Keratinocyte (primary cell): ENCODE results near the gene ELF1. TPM values are rescaled to one million over a fixed set of nuclear protein-coding genes. Genes with fewer than 3 reads are reported as not detected.

Experiments used
- DNase-seq: peaks from one replicate; pipeline ENCODE4 v3.0.0-alpha.2; 2011; ENCODE audit warnings: low read depth, missing footprints, low spot score
- FAIRE-seq: peaks from 2 replicates; lab custom pipeline; 2011; peaks lifted over from hg19 to GRCh38; lab: Jason Lieb, UNC
- H2AFZ ChIP-seq: 2 replicates; pipeline ENCODE4 v1.6.0; 2012; ENCODE audit warnings: low read length, control low read depth, inconsistent platforms; ENCODE audit not compliant: control insufficient read depth
- H3K27ac ChIP-seq: 2 replicates; pipeline ENCODE4 v1.5.1; 2011; ENCODE audit warnings: low read length; ENCODE audit not compliant: control insufficient read depth, insufficient read depth
- H3K27me3 ChIP-seq: 3 replicates; pipeline ENCODE4 v1.6.0; 2011; ENCODE audit warnings: low read length; ENCODE audit not compliant: control insufficient read depth, insufficient read depth; ENCODE audit errors: extremely low read depth
- H3K36me3 ChIP-seq, 2 experiments: 2 replicates in 1 of 2; 3 replicates in 1 of 2; pipeline ENCODE4 v1.5.1; 2011; ENCODE audit warnings: low read length in 2 of 2, mild to moderate bottlenecking in 1 of 2; ENCODE audit not compliant: control insufficient read depth in 2 of 2, insufficient read depth in 2 of 2; ENCODE audit errors: extremely low read depth in 1 of 2
- H3K4me1 ChIP-seq: 3 replicates; pipeline ENCODE4 v1.5.1; 2011; ENCODE audit warnings: low read length; ENCODE audit not compliant: control insufficient read depth, insufficient read depth; ENCODE audit errors: extremely low read depth
- H3K4me2 ChIP-seq: 3 replicates; pipeline ENCODE4 v1.6.0; 2011; ENCODE audit warnings: low read depth, low read length; ENCODE audit not compliant: control insufficient read depth, insufficient read depth; ENCODE audit errors: extremely low read depth
- H3K4me3 ChIP-seq, 3 experiments: fragments of 200-600 bp in 1 of 3; sonication (generic) in 1 of 3; 2 replicates in 2 of 3; 3 replicates in 1 of 3; pipeline ENCODE4 v1.5.1; 2011 to 2016; ENCODE audit warnings: low read length in 3 of 3, mild to moderate bottlenecking in 3 of 3, control low read depth in 2 of 3, inconsistent platforms in 1 of 3, low read depth in 1 of 3, mixed read lengths in 1 of 3, mixed run types in 1 of 3, moderate library complexity in 1 of 3; ENCODE audit not compliant: control insufficient read depth in 2 of 3, insufficient read depth in 2 of 3; ENCODE audit errors: extremely low read depth in 1 of 3
- H3K79me2 ChIP-seq: 2 replicates; pipeline ENCODE4 v1.6.0; 2012; ENCODE audit warnings: low read length; ENCODE audit not compliant: control insufficient read depth, insufficient read depth
- H3K9ac ChIP-seq: 3 replicates; pipeline ENCODE4 v1.6.0; 2011; ENCODE audit warnings: low read length; ENCODE audit not compliant: control insufficient read depth, insufficient read depth; ENCODE audit errors: extremely low read depth
- H3K9me1 ChIP-seq: 3 replicates; pipeline ENCODE4 v1.6.0; 2011; ENCODE audit warnings: low read length; ENCODE audit not compliant: control insufficient read depth, insufficient read depth; ENCODE audit errors: extremely low read depth
- H3K9me3 ChIP-seq: 2 replicates; pipeline ENCODE4 v1.5.1; 2012; ENCODE audit warnings: low read depth, low read length; ENCODE audit not compliant: control insufficient read depth
- H4K20me1 ChIP-seq: 3 replicates; pipeline ENCODE4 v1.6.0; 2011; ENCODE audit warnings: low read length; ENCODE audit not compliant: control insufficient read depth, insufficient read depth; ENCODE audit errors: extremely low read depth
- CTCF ChIP-seq, 3 experiments: IDR thresholded peaks in 1 of 3; conservative IDR thresholded peaks in 1 of 3; optimal IDR thresholded peaks in 1 of 3; 2 replicates in 2 of 3; 3 replicates in 1 of 3; pipeline versions ENCODE3 to v1.5.1; 2011; ENCODE audit warnings: low read length in 3 of 3, mild to moderate bottlenecking in 3 of 3, moderate library complexity in 2 of 3, control low read depth in 1 of 3, inconsistent platforms in 1 of 3; ENCODE audit not compliant: insufficient read depth in 2 of 3; ENCODE audit errors: extremely low read depth in 1 of 3
- EZH2 ChIP-seq: IDR thresholded peaks from one replicate; pipeline ENCODE4 v1.6.1; 2012; ENCODE audit warnings: inconsistent platforms, mild to moderate bottlenecking, low read length, moderate library complexity
- dilution Hi-C: fragments of 300-500 bp; cut with MboI; formaldehyde crosslinking; loops from one replicate; pipeline ENCODE4 v1.7.0; 2020; ENCODE audit warnings: low sequenced_read_pairs; ENCODE audit not compliant: extremely low pct_ligation_motif_present
- polyA plus RNA-seq, 5 experiments: library from polyadenylated mRNA; depleted of rRNA in 3 of 5; stranded (reverse) in 3 of 5; stranded (forward) in 1 of 5; unstranded in 1 of 5; fragments of >200 nt; gene quantifications; 1 replicate in 1 of 5; 2 replicates in 3 of 5; 3 replicates in 1 of 5; pipeline versions ENCODE4 v1.2.1 to v1.2.3, GENCODE V29; 2011 to 2012; ENCODE audit warnings: missing spikeins in 2 of 5, low read depth in 1 of 5, low replicate concordance in 1 of 5

The ELF1 gene
- polyA plus RNA-seq, 1 donor (not counting 4 experiments of a cell fraction or from before 2014, with no cell fraction given): 57.6 TPM

- Histone ChIP-seq H3K27me3 (no peaks in the 10 kb centered on the region), H3K4me3 (no peak overlapping the region), H3K9me3 (no peaks in the 10 kb centered on the region), H3K36me3 (peaks cover 0 to 2% of the 10 kb centered on the region in 2 experiments), H2AFZ (no peak overlapping the region), H3K4me1 (peaks cover 27% of the 10 kb centered on the region), H4K20me1 (no peaks in the 10 kb centered on the region), H3K27ac (no peak overlapping the region), H3K9me1 (no peaks in the 10 kb centered on the region), H3K79me2 (peaks cover 88% of the 10 kb centered on the region), H3K4me2 (no peak overlapping the region), H3K9ac (no peak overlapping the region)
- FAIRE-seq: no peak
- no peak for TF ChIP-seq EZH2
- TF ChIP-seq CTCF (optimal IDR thresholded peaks at IDR 0.05 in 1 of 3, IDR thresholded peaks at IDR 0.05 in 1 of 3, conservative IDR thresholded peaks at IDR 0.05 in 1 of 3; ENCODE audit: extremely low read depth in 1 of 3, insufficient read depth in 2 of 3, low read length in 3 of 3): no peak
- DNase-seq: no peak
- dilution Hi-C loops: no loop called here
Measured at GRCh38 chr13:40986101-40986856, 32.8 kb downstream of the ELF1 start.

- H2AFZ ChIP-seq: no peak overlapping the region
- H3K9me3 ChIP-seq: no peaks in the 10 kb centered on the region
- DNase-seq (no peak), FAIRE-seq (no peak)
- H3K9me1 ChIP-seq: no peaks in the 10 kb centered on the region
- peak overlapping the region; percentile 89 for H3K4me2 ChIP-seq
- peak overlapping the region in 1 of 3 experiments; percentile 53 for H3K4me3 ChIP-seq
- H4K20me1 ChIP-seq: no peaks in the 10 kb centered on the region
- H3K4me1 ChIP-seq: peaks cover 27% of the 10 kb centered on the region
- dilution Hi-C loops: no loop called here
- TF ChIP-seq EZH2 (no peak), CTCF (optimal IDR thresholded peaks at IDR 0.05 in 1 of 3, IDR thresholded peaks at IDR 0.05 in 1 of 3, conservative IDR thresholded peaks at IDR 0.05 in 1 of 3; ENCODE audit: extremely low read depth in 1 of 3, insufficient read depth in 2 of 3, low read length in 3 of 3) (no peak)
- H3K27me3 ChIP-seq: no peaks in the 10 kb centered on the region
- H3K36me3 ChIP-seq: peaks cover 3% of the 10 kb centered on the region in 2 experiments
- peaks cover 88% of the 10 kb centered on the region for H3K79me2 ChIP-seq
- H3K27ac ChIP-seq: no peak overlapping the region
- no peak overlapping the region for H3K9ac ChIP-seq
Measured at GRCh38 chr13:40985381-40986100, 33.6 kb downstream of the ELF1 start.
